ENCODE results near the gene TLCD2. TPM values are rescaled to one million over a fixed set of nuclear protein-coding genes. Genes with fewer than 3 reads are reported as not detected.
"Not testable (repeated sequence)": the region's sequence is repeated elsewhere in the genome, so short reads cannot be mapped to it uniquely, and the experiment has no call there.

The TLCD2 gene
- total RNA-seq, 1 donor from 2014 or later, result 1.7 TPM

- peak; percentile 99 for DNase-seq
Observed at GRCh38 chr17:1684378-1685189, 25.6 kb downstream of the TLCD2 start, which contains the start of gene PRPF8. Gene PRPF8 (minus strand): TSS chr17:1684867. CDS start chr17:1684571, 296 bp downstream.

GRCh38 chr17:1683459-1683858 is 26.7 kb downstream of the TLCD2 start:
- no peak for DNase-seq

GRCh38 chr17:1676401-1676800 is 33.8 kb downstream of the TLCD2 start:
- DNase-seq, result no peak

- DNase-seq, result peak; percentile 30
Observed at GRCh38 chr17:1673041-1673785, 37.0 kb downstream of the TLCD2 start.

GRCh38 chr17:1663934-1664333 is 46.2 kb downstream of the TLCD2 start:
- DNase-seq, result not testable (repeated sequence)

DNA sequence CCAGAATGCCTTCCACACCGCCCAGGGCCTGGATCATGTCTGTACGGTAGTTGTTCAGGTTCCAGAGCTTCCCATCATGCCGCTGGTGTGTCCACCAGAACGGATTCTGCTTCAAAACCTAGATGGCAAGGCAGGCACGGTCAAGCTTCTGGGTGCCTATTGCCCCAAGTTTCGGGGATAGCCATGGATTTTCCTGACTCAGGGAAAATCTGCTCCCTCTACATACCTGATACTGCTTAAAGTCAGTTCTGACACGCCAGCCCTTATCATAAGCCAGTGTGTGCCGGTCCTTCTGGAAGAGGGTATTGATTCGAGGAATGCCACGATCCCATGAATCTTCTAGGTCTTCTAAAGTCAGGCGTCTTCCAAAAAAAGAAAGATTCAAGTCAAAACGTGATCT is 49.1 kb downstream of the TLCD2 start:
- no peak for DNase-seq

DNA sequence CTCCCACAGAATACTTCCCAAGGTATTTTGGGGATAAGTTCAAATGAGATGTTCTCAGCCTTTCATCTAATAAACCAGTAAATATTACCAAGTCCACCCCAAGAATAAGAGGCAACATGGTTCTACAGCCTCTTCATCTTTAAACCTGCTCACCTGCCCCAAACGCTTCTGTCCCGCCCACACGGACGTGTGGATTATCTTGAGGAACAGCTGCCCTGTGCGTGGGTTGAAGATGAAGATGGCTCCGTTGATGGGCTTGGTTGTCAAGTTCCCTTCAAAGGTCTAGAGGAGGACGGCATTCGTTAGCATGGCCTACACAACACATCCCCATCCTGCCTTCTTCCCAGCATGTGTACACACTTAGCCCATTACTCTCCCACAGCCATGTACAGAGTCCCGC is 52.1 kb downstream of the TLCD2 start:
- DNase-seq, result no peak

GRCh38 chr17:1653735-1654134 is 56.4 kb downstream of the TLCD2 start:
- DNase-seq, result no peak

DNA sequence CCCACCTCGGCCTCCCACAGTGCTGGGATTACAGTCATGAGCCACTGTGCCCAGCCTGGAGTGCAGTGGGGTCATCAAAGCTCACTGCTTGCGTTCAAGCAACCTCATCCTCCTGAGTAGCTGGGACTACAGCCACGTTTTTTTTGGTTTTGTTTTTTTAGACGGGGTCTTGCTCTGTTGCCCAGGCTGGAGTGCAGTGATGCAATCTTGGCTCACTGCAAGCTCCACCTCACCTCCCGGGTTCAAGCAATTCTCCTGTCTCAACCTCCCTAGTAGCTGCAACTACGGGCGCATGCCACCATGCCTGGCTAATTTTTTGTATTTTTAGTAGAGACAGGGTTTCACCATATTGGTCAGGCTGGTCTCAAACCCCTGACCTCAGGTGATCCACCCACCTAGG is 57.4 kb downstream of the TLCD2 start:
- DNase-seq, result not testable (repeated sequence)

Other genes starting within 250 kb of the TLCD2 start
- gene MYO1C, start 217.7 kb downstream of the TLCD2 start, total RNA-seq, result 193 and 439 TPM in 2 replicates
- gene INPP5K, start 193.8 kb downstream of the TLCD2 start, total RNA-seq, result 74.7 and 88.0 TPM in 2 replicates
- gene PITPNA, start 147.6 kb downstream of the TLCD2 start, total RNA-seq, result 18.5 and 29.6 TPM in 2 replicates
- 33.9 and 53.5 TPM in 2 replicates for gene SLC43A2, start 81.5 kb downstream of the TLCD2 start, total RNA-seq
- 172 and 200 TPM in 2 replicates for gene SCARF1, start 64.6 kb downstream of the TLCD2 start, total RNA-seq
- gene RILP, start 60.5 kb downstream of the TLCD2 start, total RNA-seq, result 12.0 and 15.7 TPM in 2 replicates
- gene PRPF8, start 25.5 kb downstream of the TLCD2 start, total RNA-seq, result 79.6 and 218 TPM in 2 replicates
- 25.2 and 26.9 TPM in 2 replicates for gene WDR81, start 14.3 kb upstream of the TLCD2 start, total RNA-seq
- gene SERPINF2, start 32.5 kb upstream of the TLCD2 start, total RNA-seq, result 0.05 and 0.17 TPM in 2 replicates
- 0.37 TPM in 1 of 2 replicates, not detected in the other for gene SERPINF1, start 51.7 kb upstream of the TLCD2 start, total RNA-seq
- gene SMYD4, start 119.5 kb upstream of the TLCD2 start, total RNA-seq, result 10.7 and 13.1 TPM in 2 replicates
- 21.3 and 57.4 TPM in 2 replicates for gene RPA1, start 119.6 kb upstream of the TLCD2 start, total RNA-seq